Trophoblast cell (in vitro differentiated cells and primary cell): ENCODE data around the gene MLN.

ENCODE experiments used
- DNase-seq, 2 donors: peaks; one replicate each; pipeline ENCODE4 v3.0.0-alpha.2; 2016
- H2AFZ ChIP-seq: 2 replicates; pipeline ENCODE4 v1.6.1; 2013; ENCODE audit warnings: low read length, moderate library complexity, mild to moderate bottlenecking; ENCODE audit not compliant: insufficient read depth, poor library complexity
- H2AK5ac ChIP-seq: 2 replicates; pipeline ENCODE4 v1.6.1; 2013; ENCODE audit warnings: mild to moderate bottlenecking, low read length
- H2BK120ac ChIP-seq: 2 replicates; pipeline ENCODE4 v1.6.1; 2013; ENCODE audit warnings: low read length, mild to moderate bottlenecking, moderate library complexity; ENCODE audit not compliant: insufficient read depth, poor library complexity
- H2BK12ac ChIP-seq: 2 replicates; pipeline ENCODE4 v1.6.1; 2013; ENCODE audit warnings: mild to moderate bottlenecking, low read length, moderate library complexity
- H2BK5ac ChIP-seq: 2 replicates; pipeline ENCODE4 v1.6.1; 2013; ENCODE audit warnings: low read length, low read depth, moderate library complexity, mild to moderate bottlenecking; ENCODE audit not compliant: poor library complexity
- H3K14ac ChIP-seq: 2 replicates; pipeline ENCODE4 v1.6.1; 2013; ENCODE audit warnings: mild to moderate bottlenecking, low read length
- H3K18ac ChIP-seq: 2 replicates; pipeline ENCODE4 v1.6.1; 2013; ENCODE audit warnings: mild to moderate bottlenecking, low read length
- H3K23ac ChIP-seq: 2 replicates; pipeline ENCODE4 v1.6.1; 2013; ENCODE audit warnings: low read length
- H3K27ac ChIP-seq: 2 replicates; pipeline ENCODE4 v1.5.1; 2013; ENCODE audit warnings: low read depth, mild to moderate bottlenecking, inconsistent platforms, low read length, moderate library complexity
- H3K27me3 ChIP-seq: 2 replicates; pipeline ENCODE4 v1.6.1; 2013; ENCODE audit warnings: inconsistent platforms, mild to moderate bottlenecking, low read length, moderate library complexity; ENCODE audit not compliant: insufficient read depth
- H3K36me3 ChIP-seq, 2 experiments: 1 replicate in 1 of 2; 2 replicates in 1 of 2; pipeline ENCODE4 v1.6.1; 2013; ENCODE audit warnings: low read length in 2 of 2, mild to moderate bottlenecking in 2 of 2, moderate library complexity in 1 of 2; ENCODE audit not compliant: insufficient read depth in 2 of 2, control insufficient read depth in 1 of 2
- H3K4ac ChIP-seq: 2 replicates; pipeline ENCODE4 v1.6.1; 2013; ENCODE audit warnings: low read depth, mild to moderate bottlenecking, low read length, moderate library complexity
- H3K4me1 ChIP-seq, 2 experiments: 1 replicate in 1 of 2; 2 replicates in 1 of 2; pipeline ENCODE4 v1.6.1; 2013; ENCODE audit warnings: low read length in 2 of 2, mild to moderate bottlenecking in 2 of 2, moderate library complexity in 1 of 2; ENCODE audit not compliant: insufficient read depth in 2 of 2, control insufficient read depth in 1 of 2
- H3K4me2 ChIP-seq: 2 replicates; pipeline ENCODE4 v1.6.1; 2013; ENCODE audit warnings: inconsistent platforms, mild to moderate bottlenecking, low read length, moderate library complexity
- H3K4me3 ChIP-seq: 2 replicates; pipeline ENCODE4 v1.5.1; 2013; ENCODE audit warnings: mild to moderate bottlenecking, low read depth, low read length, inconsistent platforms
- H3K79me1 ChIP-seq: one replicate; pipeline ENCODE4 v1.6.1; 2013; ENCODE audit warnings: low read length
- H3K79me2 ChIP-seq: 2 replicates; pipeline ENCODE4 v1.6.1; 2013; ENCODE audit warnings: low read length, mild to moderate bottlenecking; ENCODE audit not compliant: control insufficient read depth, insufficient read depth, poor library complexity
- H3K9ac ChIP-seq: 2 replicates; pipeline ENCODE4 v1.6.1; 2013; ENCODE audit warnings: mild to moderate bottlenecking, low read length
- H3K9me3 ChIP-seq: 2 replicates; pipeline ENCODE4 v1.6.1; 2013; ENCODE audit warnings: low read depth, mild to moderate bottlenecking, control low read depth, inconsistent platforms, low read length; ENCODE audit not compliant: insufficient read depth
- H4K12ac ChIP-seq: 2 replicates; pipeline ENCODE4 v1.6.1; 2013; ENCODE audit warnings: low read depth, mild to moderate bottlenecking, low read length, moderate library complexity
- H4K8ac ChIP-seq: 2 replicates; pipeline ENCODE4 v1.6.1; 2013; ENCODE audit warnings: low read depth, mild to moderate bottlenecking, low read length, moderate library complexity
- H4K91ac ChIP-seq: one replicate; pipeline ENCODE4 v1.6.1; 2013; ENCODE audit warnings: low read depth, mild to moderate bottlenecking, low read length, moderate library complexity
- WGBS: extraction: QIAGEN DNeasy Blood & Tissue Kit; methylation state at CpG from one replicate; pipeline ENCODE4 v1.1.7; 2013; ENCODE audit warnings: missing lambda C conversion rate; ENCODE audit not compliant: insufficient read length, insufficient coverage; ENCODE audit errors: extremely low coverage; 5-methylcytosine and 5-hydroxymethylcytosine counted together

The MLN gene

GRCh38 chr6:33774774-33775173, 29.0 kb downstream of the MLN start:
- Histone ChIP-seq H2BK12ac (no peak overlapping the region), H3K27me3 (no peaks in the 10 kb centered on the region), H3K18ac (no peak overlapping the region), H4K12ac (no peak overlapping the region), H2BK5ac (no peak overlapping the region), H2AFZ (no peak overlapping the region), H3K4ac (no peak overlapping the region), H3K79me1 (peaks cover 5% of the 10 kb centered on the region), H3K79me2 (peaks cover 1% of the 10 kb centered on the region), H2BK120ac (no peak overlapping the region), H3K36me3 (peaks cover 64 to 73% of the 10 kb centered on the region in 2 experiments), H2AK5ac (no peak overlapping the region), H3K14ac (no peak overlapping the region), H4K8ac (no peak overlapping the region), H3K4me2 (no peak overlapping the region), H3K9me3 (no peaks in the 10 kb centered on the region), H3K4me1 (peaks cover 14 to 15% of the 10 kb centered on the region in 2 experiments), H3K4me3 (no peak overlapping the region), H4K91ac (no peak overlapping the region), H3K9ac (no peak overlapping the region), H3K23ac (no peak overlapping the region), H3K27ac (no peak overlapping the region)
- DNase-seq, result no peak
- WGBS, result no CpG with 5 or more reads among the region's 3 CpGs

DNA sequence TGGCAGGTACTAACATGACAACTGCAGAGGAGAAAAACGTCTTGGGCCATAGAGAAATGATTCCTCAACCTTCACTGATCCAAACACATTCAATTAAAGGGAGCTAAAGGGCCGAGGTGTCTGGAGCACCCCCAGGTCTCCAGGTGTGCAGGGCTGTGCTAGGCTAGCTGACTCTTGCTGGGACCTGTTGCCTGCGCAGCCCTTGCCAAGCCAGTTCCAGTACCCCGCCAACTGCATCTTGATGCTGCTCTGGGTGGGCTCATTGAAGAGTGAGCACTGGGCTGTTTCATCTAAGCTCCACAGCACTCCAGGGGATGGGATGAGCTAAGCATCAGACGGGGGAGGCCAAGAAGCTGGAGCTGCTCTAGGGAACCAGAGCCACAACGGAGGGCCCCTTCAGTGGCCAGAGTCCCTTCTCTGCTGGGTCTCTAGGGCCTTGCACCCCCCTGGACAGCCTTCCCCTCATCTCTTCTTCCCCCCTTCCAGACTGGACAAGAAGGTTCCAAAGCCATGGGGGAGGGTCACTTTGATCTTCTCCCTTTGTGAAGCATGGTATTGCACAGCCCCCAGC, 30.8 kb downstream of the MLN start:
- H2AFZ ChIP-seq, result no peak overlapping the region
- H3K4ac ChIP-seq, result no peak overlapping the region
- H2BK5ac ChIP-seq, result no peak overlapping the region
- no peaks in the 10 kb centered on the region for H3K27me3 ChIP-seq
- no peak overlapping the region for H4K8ac ChIP-seq
- peaks cover 1% of the 10 kb centered on the region for H3K79me2 ChIP-seq
- no peak overlapping the region for H3K18ac ChIP-seq
- no peak overlapping the region for H2AK5ac ChIP-seq
- H4K12ac ChIP-seq, result no peak overlapping the region
- no peak overlapping the region for H3K4me3 ChIP-seq
- H3K9me3 ChIP-seq, result no peaks in the 10 kb centered on the region
- H2BK120ac ChIP-seq, result no peak overlapping the region
- DNase-seq, result no peak
- WGBS, result no CpG with 5 or more reads among the region's 6 CpGs
- peaks cover 5% of the 10 kb centered on the region for H3K79me1 ChIP-seq
- H3K27ac ChIP-seq, result no peak overlapping the region
- peaks cover 14 to 15% of the 10 kb centered on the region in 2 experiments for H3K4me1 ChIP-seq
- no peak overlapping the region for H3K14ac ChIP-seq
- H2BK12ac ChIP-seq, result no peak overlapping the region
- H3K9ac ChIP-seq, result no peak overlapping the region
- H3K4me2 ChIP-seq, result no peak overlapping the region
- no peak overlapping the region for H4K91ac ChIP-seq
- H3K23ac ChIP-seq, result no peak overlapping the region
- H3K36me3 ChIP-seq, result peaks cover 51 to 55% of the 10 kb centered on the region in 2 experiments

- peaks cover 1% of the 10 kb centered on the region for H3K79me2 ChIP-seq
- H3K14ac ChIP-seq, result peak overlapping the region; percentile 18
- H3K4me2 ChIP-seq, result no peak overlapping the region
- no peak overlapping the region for H3K23ac ChIP-seq
- peak overlapping the region; percentile 55 for H3K27ac ChIP-seq
- H2BK120ac ChIP-seq, result no peak overlapping the region
- H3K4ac ChIP-seq, result no peak overlapping the region
- DNase-seq, result peak; percentile 27 to 42
- H2AK5ac ChIP-seq, result no peak overlapping the region
- H2BK5ac ChIP-seq, result no peak overlapping the region
- H3K4me1 ChIP-seq, result peaks cover 14 to 15% of the 10 kb centered on the region in 2 experiments
- H3K9me3 ChIP-seq, result peaks cover under 1% of the 10 kb centered on the region
- H3K4me3 ChIP-seq, result no peak overlapping the region
- no peaks in the 10 kb centered on the region for H3K27me3 ChIP-seq
- no peak overlapping the region for H3K18ac ChIP-seq
- H4K8ac ChIP-seq, result no peak overlapping the region
- WGBS, result no CpG with 5 or more reads among the region's 24 CpGs
- no peak overlapping the region for H4K12ac ChIP-seq
- H3K79me1 ChIP-seq, result peaks cover 5% of the 10 kb centered on the region
- H3K36me3 ChIP-seq, result peaks cover 44 to 47% of the 10 kb centered on the region in 2 experiments
- H3K9ac ChIP-seq, result no peak overlapping the region
- H4K91ac ChIP-seq, result no peak overlapping the region
- H2AFZ ChIP-seq, result no peak overlapping the region
- no peak overlapping the region for H2BK12ac ChIP-seq
These were observed 31.5 kb downstream of the MLN start for GRCh38 chr6:33772082-33772830.

GRCh38 chr6:33771146-33772081, 32.4 kb downstream of the MLN start:
- no peak overlapping the region for H3K18ac ChIP-seq
- no peak overlapping the region for H3K23ac ChIP-seq
- H2BK12ac ChIP-seq, result no peak overlapping the region
- H3K79me1 ChIP-seq, result peaks cover 5% of the 10 kb centered on the region
- peak overlapping the region; percentile 20 for H4K91ac ChIP-seq
- peaks cover 3% of the 10 kb centered on the region for H3K9me3 ChIP-seq
- H3K36me3 ChIP-seq, result peaks cover 36 to 39% of the 10 kb centered on the region in 2 experiments
- H3K4me3 ChIP-seq, result no peak overlapping the region
- H3K27ac ChIP-seq, result peak overlapping the region; percentile 55
- H3K14ac ChIP-seq, result peak overlapping the region; percentile 18
- H3K9ac ChIP-seq, result no peak overlapping the region
- H2BK120ac ChIP-seq, result no peak overlapping the region
- H3K4me1 ChIP-seq, result peaks cover 14 to 15% of the 10 kb centered on the region in 2 experiments
- peaks cover 1% of the 10 kb centered on the region for H3K79me2 ChIP-seq
- no peak overlapping the region for H4K12ac ChIP-seq
- WGBS, result no CpG with 5 or more reads among the region's 47 CpGs
- DNase-seq, result peak; percentile 84 to 87
- peak overlapping the region; percentile 39 for H3K4me2 ChIP-seq
- no peak overlapping the region for H3K4ac ChIP-seq
- H3K27me3 ChIP-seq, result no peaks in the 10 kb centered on the region
- no peak overlapping the region for H2AFZ ChIP-seq
- H4K8ac ChIP-seq, result no peak overlapping the region
- H2AK5ac ChIP-seq, result no peak overlapping the region
- no peak overlapping the region for H2BK5ac ChIP-seq
